Neural cell (in vitro differentiated cells): ENCODE results near the gene CLIP3. TPM values are rescaled to one million over a fixed set of nuclear protein-coding genes. Genes with fewer than 3 reads are reported as not detected.

Experiments used
- H2AFZ ChIP-seq: fragments of 200-600, 300-800 bp; sonication (generic), shearing (Covaris generic); 2 replicates; pipeline ENCODE4 v1.6.0; 2014; ENCODE audit warnings: low read depth, mild to moderate bottlenecking, antibody characterized with exemption, low read length, moderate library complexity
- H3F3A ChIP-seq: fragments of 200-600 bp; shearing (Covaris generic); 2 replicates; pipeline ENCODE4 v1.6.1; 2016; ENCODE audit warnings: mild to moderate bottlenecking, moderate library complexity, mixed read lengths, antibody characterized with exemption, low read length; ENCODE audit not compliant: insufficient read depth, poor library complexity, severe bottlenecking
- H3K27ac ChIP-seq: fragments of 200-600, 300-800 bp; sonication (generic), shearing (Covaris generic); 2 replicates; pipeline ENCODE4 v1.5.1; 2014; ENCODE audit warnings: mild to moderate bottlenecking, low read length, moderate library complexity
- H3K27me3 ChIP-seq: fragments of 300-800, 200-600 bp; sonication (generic), shearing (Covaris generic); 2 replicates; pipeline ENCODE4 v1.6.0; 2014; ENCODE audit warnings: mild to moderate bottlenecking, low read depth, low read length, moderate library complexity; ENCODE audit not compliant: insufficient read depth
- H3K36me3 ChIP-seq: fragments of 300-800, 200-600 bp; sonication (generic), shearing (Covaris generic); 2 replicates; pipeline ENCODE4 v1.5.1; 2014; ENCODE audit warnings: mild to moderate bottlenecking, antibody characterized with exemption, low read length, moderate library complexity; ENCODE audit not compliant: insufficient read depth
- H3K4me2 ChIP-seq: fragments of 300-800, 200-600 bp; sonication (generic), shearing (Covaris generic); 2 replicates; pipeline ENCODE4 v1.6.0; 2014; ENCODE audit warnings: mild to moderate bottlenecking, low read length
- H3K4me3 ChIP-seq: fragments of 300-800, 200-600 bp; sonication (generic), shearing (Covaris generic); 2 replicates; pipeline ENCODE4 v1.5.1; 2014; ENCODE audit warnings: mild to moderate bottlenecking, low read length, moderate library complexity
- H3K79me2 ChIP-seq: fragments of 200-600 bp; shearing (Covaris generic); replicated peaks from 2 replicates; pipeline ENCODE4 v1.6.0; 2014; ENCODE audit warnings: mild to moderate bottlenecking, low read length, moderate library complexity; ENCODE audit not compliant: insufficient read depth
- H3K9ac ChIP-seq: fragments of 300-800, 200-600 bp; sonication (generic), shearing (Covaris generic); 2 replicates; pipeline ENCODE4 v1.6.1; 2016; ENCODE audit warnings: mild to moderate bottlenecking, low read length, mixed read lengths
- H3K9me2 ChIP-seq: fragments of 200-600 bp; shearing (Covaris generic); 2 replicates; pipeline ENCODE4 v1.6.1; 2016; ENCODE audit warnings: mild to moderate bottlenecking, low read length, mixed read lengths; ENCODE audit not compliant: insufficient read depth
- H3K9me3 ChIP-seq: fragments of 200-600, 300-800 bp; sonication (generic), shearing (Covaris generic); 2 replicates; pipeline ENCODE4 v1.6.1; 2016; ENCODE audit warnings: mild to moderate bottlenecking, mixed run types, low read length, moderate library complexity, mixed read lengths
- H4K20me1 ChIP-seq: fragments of 200-600 bp; shearing (Covaris generic); 2 replicates; pipeline ENCODE4 v1.6.1; 2016; ENCODE audit warnings: mild to moderate bottlenecking, mixed run types; ENCODE audit not compliant: insufficient read depth
- EP300 ChIP-seq: fragments of 450-650 bp; conservative IDR thresholded peaks from 2 replicates; pipeline ENCODE4 v1.6.1; 2014; ENCODE audit warnings: antibody characterized with exemption, mild to moderate bottlenecking, moderate library complexity; ENCODE audit not compliant: poor library complexity, severe bottlenecking
- EZH2 ChIP-seq: fragments of 200-600, 300-800 bp; shearing (Covaris generic), sonication (generic); IDR thresholded peaks from 2 replicates; pipeline ENCODE4 v1.6.1; 2014; ENCODE audit warnings: antibody characterized with exemption, low read length, borderline replicate concordance, mild to moderate bottlenecking; ENCODE audit not compliant: insufficient read depth, poor library complexity, severe bottlenecking
- MXI1 ChIP-seq: fragments of 450-650 bp; conservative IDR thresholded peaks from 2 replicates; pipeline ENCODE4 v1.6.1; 2014; ENCODE audit warnings: antibody characterized with exemption, mild to moderate bottlenecking; ENCODE audit not compliant: poor library complexity, severe bottlenecking
- POLR2AphosphoS5 ChIP-seq: IDR thresholded peaks from 2 replicates; pipeline ENCODE4 v1.6.1; 2012
- RAD21 ChIP-seq: fragments of 450-650 bp; conservative IDR thresholded peaks from 2 replicates; pipeline ENCODE4 v1.6.1; 2014; ENCODE audit warnings: antibody characterized with exemption, mild to moderate bottlenecking, moderate library complexity
- SMC3 ChIP-seq: fragments of 450-650 bp; conservative IDR thresholded peaks from 2 replicates; pipeline ENCODE4 v1.6.1; 2014; ENCODE audit warnings: antibody characterized with exemption, mild to moderate bottlenecking, moderate library complexity; ENCODE audit not compliant: poor library complexity
- TAF1 ChIP-seq: IDR thresholded peaks from 2 replicates; pipeline ENCODE4 v1.6.1; 2012; ENCODE audit warnings: low read depth
- polyA plus RNA-seq: library from polyadenylated mRNA; depleted of rRNA; stranded (reverse); fragments of >200 nt; gene quantifications from 2 replicates; pipeline ENCODE4 v1.2.3, GENCODE V29; 2014
- TF ChIP-seq, protein P1 (sequence below): fragments of 450-650 bp; IDR thresholded peaks from 2 replicates; pipeline ENCODE4 v1.5.1; 2014; ENCODE audit warnings: antibody characterized with exemption, mild to moderate bottlenecking, moderate library complexity; ENCODE audit not compliant: poor library complexity, severe bottlenecking
- TF ChIP-seq, protein P2 (sequence below): IDR thresholded peaks from 2 replicates; pipeline ENCODE4 v1.6.1; 2012; ENCODE audit warnings: borderline replicate concordance

The CLIP3 gene
- polyA plus RNA-seq, 1 donor from 2014 or later: 5.6 TPM

DNA sequence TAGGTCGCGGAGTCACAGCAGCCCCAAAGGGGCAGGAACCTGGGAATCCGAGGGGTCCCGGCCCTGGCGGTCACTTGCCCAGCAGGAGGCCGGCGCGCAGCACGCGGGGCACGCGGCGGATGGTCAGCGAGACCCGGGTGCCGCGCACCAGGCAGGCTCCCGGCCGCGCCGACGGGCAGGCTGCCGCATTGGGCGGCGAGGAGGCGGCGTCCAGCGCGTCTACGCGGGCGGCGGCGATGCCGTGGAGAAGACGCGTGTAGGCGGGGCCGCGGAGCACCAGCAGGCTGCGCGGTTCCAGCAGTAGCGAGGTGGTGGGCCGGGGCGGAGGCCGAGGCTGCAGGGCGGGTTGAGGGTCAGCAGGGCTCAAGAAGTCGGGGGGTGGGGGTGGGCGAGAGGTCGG is 23.5 kb downstream of the CLIP3 start:
- H3K36me3 ChIP-seq: no peaks in the 10 kb centered on the region
- H3F3A ChIP-seq: no peaks in the 10 kb centered on the region
- no peaks in the 10 kb centered on the region for H4K20me1 ChIP-seq
- peaks cover 7% of the 10 kb centered on the region for H3K27me3 ChIP-seq
- H3K27ac ChIP-seq: no peak overlapping the region
- no peak overlapping the region for H2AFZ ChIP-seq
- no peaks in the 10 kb centered on the region for H3K9me2 ChIP-seq
- H3K79me2 ChIP-seq: no peaks in the 10 kb centered on the region
- H3K4me3 ChIP-seq: peak overlapping the region; percentile 45
- H3K4me2 ChIP-seq: no peak overlapping the region
- H3K9me3 ChIP-seq: no peaks in the 10 kb centered on the region
- H3K9ac ChIP-seq: peak overlapping the region; percentile 1
- TF ChIP-seq TAF1 (no peak), SMC3 (no peak), RAD21 (no peak), POLR2AphosphoS5 (no peak), MXI1 (no peak), EZH2 (no peak), EP300 (no peak)
- TF ChIP-seq, protein P1, sequence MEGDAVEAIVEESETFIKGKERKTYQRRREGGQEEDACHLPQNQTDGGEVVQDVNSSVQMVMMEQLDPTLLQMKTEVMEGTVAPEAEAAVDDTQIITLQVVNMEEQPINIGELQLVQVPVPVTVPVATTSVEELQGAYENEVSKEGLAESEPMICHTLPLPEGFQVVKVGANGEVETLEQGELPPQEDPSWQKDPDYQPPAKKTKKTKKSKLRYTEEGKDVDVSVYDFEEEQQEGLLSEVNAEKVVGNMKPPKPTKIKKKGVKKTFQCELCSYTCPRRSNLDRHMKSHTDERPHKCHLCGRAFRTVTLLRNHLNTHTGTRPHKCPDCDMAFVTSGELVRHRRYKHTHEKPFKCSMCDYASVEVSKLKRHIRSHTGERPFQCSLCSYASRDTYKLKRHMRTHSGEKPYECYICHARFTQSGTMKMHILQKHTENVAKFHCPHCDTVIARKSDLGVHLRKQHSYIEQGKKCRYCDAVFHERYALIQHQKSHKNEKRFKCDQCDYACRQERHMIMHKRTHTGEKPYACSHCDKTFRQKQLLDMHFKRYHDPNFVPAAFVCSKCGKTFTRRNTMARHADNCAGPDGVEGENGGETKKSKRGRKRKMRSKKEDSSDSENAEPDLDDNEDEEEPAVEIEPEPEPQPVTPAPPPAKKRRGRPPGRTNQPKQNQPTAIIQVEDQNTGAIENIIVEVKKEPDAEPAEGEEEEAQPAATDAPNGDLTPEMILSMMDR: no peak
- TF ChIP-seq, protein P2, sequence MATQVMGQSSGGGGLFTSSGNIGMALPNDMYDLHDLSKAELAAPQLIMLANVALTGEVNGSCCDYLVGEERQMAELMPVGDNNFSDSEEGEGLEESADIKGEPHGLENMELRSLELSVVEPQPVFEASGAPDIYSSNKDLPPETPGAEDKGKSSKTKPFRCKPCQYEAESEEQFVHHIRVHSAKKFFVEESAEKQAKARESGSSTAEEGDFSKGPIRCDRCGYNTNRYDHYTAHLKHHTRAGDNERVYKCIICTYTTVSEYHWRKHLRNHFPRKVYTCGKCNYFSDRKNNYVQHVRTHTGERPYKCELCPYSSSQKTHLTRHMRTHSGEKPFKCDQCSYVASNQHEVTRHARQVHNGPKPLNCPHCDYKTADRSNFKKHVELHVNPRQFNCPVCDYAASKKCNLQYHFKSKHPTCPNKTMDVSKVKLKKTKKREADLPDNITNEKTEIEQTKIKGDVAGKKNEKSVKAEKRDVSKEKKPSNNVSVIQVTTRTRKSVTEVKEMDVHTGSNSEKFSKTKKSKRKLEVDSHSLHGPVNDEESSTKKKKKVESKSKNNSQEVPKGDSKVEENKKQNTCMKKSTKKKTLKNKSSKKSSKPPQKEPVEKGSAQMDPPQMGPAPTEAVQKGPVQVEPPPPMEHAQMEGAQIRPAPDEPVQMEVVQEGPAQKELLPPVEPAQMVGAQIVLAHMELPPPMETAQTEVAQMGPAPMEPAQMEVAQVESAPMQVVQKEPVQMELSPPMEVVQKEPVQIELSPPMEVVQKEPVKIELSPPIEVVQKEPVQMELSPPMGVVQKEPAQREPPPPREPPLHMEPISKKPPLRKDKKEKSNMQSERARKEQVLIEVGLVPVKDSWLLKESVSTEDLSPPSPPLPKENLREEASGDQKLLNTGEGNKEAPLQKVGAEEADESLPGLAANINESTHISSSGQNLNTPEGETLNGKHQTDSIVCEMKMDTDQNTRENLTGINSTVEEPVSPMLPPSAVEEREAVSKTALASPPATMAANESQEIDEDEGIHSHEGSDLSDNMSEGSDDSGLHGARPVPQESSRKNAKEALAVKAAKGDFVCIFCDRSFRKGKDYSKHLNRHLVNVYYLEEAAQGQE: no peak

DNA sequence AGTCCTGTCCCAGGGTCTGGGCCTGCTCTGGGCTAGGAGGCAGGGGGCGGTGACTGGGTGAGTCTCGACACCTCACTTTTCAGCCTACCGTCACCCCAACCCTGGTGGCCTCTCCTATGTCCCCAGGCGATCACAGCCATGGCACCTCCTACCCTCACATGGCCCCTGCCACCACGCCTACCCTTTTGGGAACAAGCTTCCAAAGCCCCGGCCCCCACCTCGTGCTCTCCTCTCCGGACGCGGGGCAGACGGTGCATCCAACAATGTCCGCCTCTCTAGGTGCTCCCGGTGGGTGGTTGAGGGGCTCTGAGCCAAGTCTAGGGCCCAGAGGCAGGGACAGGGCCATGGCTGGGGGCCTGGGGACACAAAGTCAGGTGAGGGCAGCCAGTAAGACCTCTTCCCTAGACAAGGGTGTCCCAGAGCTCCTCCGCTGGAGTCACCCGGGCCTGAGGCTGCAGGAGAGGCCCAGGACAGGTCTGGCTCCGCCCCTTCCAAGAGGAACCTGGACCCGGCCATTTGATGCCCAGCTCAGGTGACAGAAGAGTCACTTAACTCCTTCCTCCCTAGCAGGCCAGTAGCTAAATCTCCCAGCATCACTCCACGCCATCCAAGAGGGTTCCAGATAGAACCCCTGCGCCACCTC is 24.2 kb downstream of the CLIP3 start, which contains the start of gene SYNE4:
SYNE4 (minus strand) TSS at position 478 of the 643 bp plus-strand sequence; CDS start at position 346, 132 bp downstream.
- H3K9me3 ChIP-seq: no peaks in the 10 kb centered on the region
- H3K79me2 ChIP-seq: no peaks in the 10 kb centered on the region
- H3K27ac ChIP-seq: no peak within 1 kb of the TSS
- no peaks in the 10 kb centered on the region for H3K9me2 ChIP-seq
- no peaks in the 10 kb centered on the region for H3F3A ChIP-seq
- no peak within 1 kb of the TSS for H2AFZ ChIP-seq
- no peaks in the 10 kb centered on the region for H3K36me3 ChIP-seq
- H3K9ac ChIP-seq: peak within 1 kb of the TSS; percentile 1
- H3K27me3 ChIP-seq: peaks cover 7% of the 10 kb centered on the region
- H4K20me1 ChIP-seq: no peaks in the 10 kb centered on the region
- H3K4me3 ChIP-seq: peak within 1 kb of the TSS; percentile 45
- TF ChIP-seq, protein P2: no peak
- TF ChIP-seq POLR2AphosphoS5 (no peak), TAF1 (no peak), MXI1 (no peak), EP300 (no peak)
- no peak within 1 kb of the TSS for H3K4me2 ChIP-seq
